Panc1 (cell line): ENCODE measurements around the gene RBMS3. TPM values are rescaled to one million over a fixed set of nuclear protein-coding genes. Genes with fewer than 3 reads are reported as not detected.

Experiments used
- ATAC-seq: fragments of 200-7000 bp; cut with Tn5 transposase; 2 replicates; pipeline ENCODE4 v1.9.1; 2020; ENCODE audit warnings: mild to moderate bottlenecking, moderate library complexity
- BruUV-seq: library from RNA; stranded (reverse); fragments of 400-500 nt; replicated peaks from 2 replicates; lab custom pipeline; 2021; lab: Mats Ljungman, UMichigan
- CTCF ChIA-PET: fragments of 300-600 bp; sonication (Branson Sonifier 250); formaldehyde crosslinking; loops from one replicate; lab custom pipeline; 2022; ENCODE audit warnings: antibody characterized with exemption; lab: Charles Lee
- POLR2A ChIA-PET: fragments of 300-600 bp; sonication (Branson Sonifier 250); formaldehyde crosslinking; loops from one replicate; lab custom pipeline; 2022; ENCODE audit warnings: antibody characterized with exemption; lab: Charles Lee
- DNase-seq: peaks from one replicate; pipeline ENCODE4 v3.0.0-alpha.2; 2010; ENCODE audit warnings: low read depth, low spot score
- H3K27ac ChIP-seq: 2 replicates; pipeline ENCODE4 v1.5.1; 2011; ENCODE audit warnings: mild to moderate bottlenecking, low read length, inconsistent platforms
- H3K27me3 ChIP-seq: fragments of 200-500 bp; sonication (Bioruptor generic); 2 replicates; pipeline ENCODE4 v1.6.0; 2014; ENCODE audit warnings: low read length, inconsistent platforms; ENCODE audit not compliant: control insufficient read depth, insufficient read depth
- H3K36me3 ChIP-seq: fragments of 200-500 bp; sonication (Bioruptor generic); 2 replicates; pipeline ENCODE4 v1.5.1; 2014; ENCODE audit warnings: inconsistent platforms, mild to moderate bottlenecking, low read length, moderate library complexity; ENCODE audit not compliant: control insufficient read depth, insufficient read depth
- H3K4me1 ChIP-seq: 2 replicates; pipeline ENCODE4 v1.5.1; 2011; ENCODE audit warnings: inconsistent platforms, mild to moderate bottlenecking, low read length, moderate library complexity; ENCODE audit not compliant: control insufficient read depth, insufficient read depth
- H3K4me3 ChIP-seq, 2 experiments: 2 replicates each; pipeline ENCODE4 v1.5.1; 2011 to 2012; ENCODE audit warnings: low read depth in 2 of 2, low read length in 2 of 2, mild to moderate bottlenecking in 2 of 2, inconsistent platforms in 1 of 2, moderate library complexity in 1 of 2
- H3K9me3 ChIP-seq: fragments of 200-500 bp; sonication (Bioruptor generic); 2 replicates; pipeline ENCODE4 v1.5.1; 2014; ENCODE audit warnings: low read depth, mild to moderate bottlenecking, inconsistent platforms, low read length, moderate library complexity; ENCODE audit not compliant: control insufficient read depth, insufficient read depth
- POLR2AphosphoS5 ChIP-seq: IDR thresholded peaks from 2 replicates; pipeline ENCODE4 v1.6.1; 2012; ENCODE audit warnings: mild to moderate bottlenecking, low read depth, low read length, moderate library complexity
- SIN3A ChIP-seq: IDR thresholded peaks from 2 replicates; pipeline ENCODE4 v1.6.1; 2012; ENCODE audit warnings: low read depth, mild to moderate bottlenecking, low read length, moderate library complexity, borderline replicate concordance; ENCODE audit not compliant: insufficient read depth
- TCF7L2 ChIP-seq: IDR thresholded peaks from 2 replicates; pipeline ENCODE4 v1.6.1; 2011; ENCODE audit warnings: mild to moderate bottlenecking, low read depth, low read length, inconsistent platforms
- in situ Hi-C: cut with HindIII; loops from 2 replicates; pipeline ENCODE4 v1.10.0; 2016; ENCODE audit warnings: low sequenced_read_pairs, low pct_unique_long_range_greater_than_20kb
- intact Hi-C: fragments of 100-400 bp; cut with micrococcal nuclease; formaldehyde crosslinking; loops from one replicate; pipeline ENCODE4 v1.10.0; 2022; ENCODE audit not compliant: unreplicated experiment
- total RNA-seq: library from RNA; stranded (reverse); gene quantifications from one replicate; pipeline ENCODE4 v1.2.1, GENCODE V29; 2021; ENCODE audit not compliant: unreplicated experiment
- TF ChIP-seq, protein P1 (sequence below): fragments of 450-650 bp; IDR thresholded peaks from 2 replicates; pipeline ENCODE4 v1.5.1; 2017; ENCODE audit warnings: mild to moderate bottlenecking
- TF ChIP-seq, protein P2 (sequence below), 2 experiments: IDR thresholded peaks; 2 replicates each; pipeline ENCODE4 v1.6.1; 2011 to 2012; ENCODE audit warnings: low read depth in 2 of 2, control low read depth in 1 of 2, low read length in 1 of 2, mild to moderate bottlenecking in 1 of 2, moderate library complexity in 1 of 2; ENCODE audit not compliant: insufficient read depth in 1 of 2

RBMS3 gene
- total RNA-seq, 1 experiment from 2014 or later: 1.1 TPM

DNA sequence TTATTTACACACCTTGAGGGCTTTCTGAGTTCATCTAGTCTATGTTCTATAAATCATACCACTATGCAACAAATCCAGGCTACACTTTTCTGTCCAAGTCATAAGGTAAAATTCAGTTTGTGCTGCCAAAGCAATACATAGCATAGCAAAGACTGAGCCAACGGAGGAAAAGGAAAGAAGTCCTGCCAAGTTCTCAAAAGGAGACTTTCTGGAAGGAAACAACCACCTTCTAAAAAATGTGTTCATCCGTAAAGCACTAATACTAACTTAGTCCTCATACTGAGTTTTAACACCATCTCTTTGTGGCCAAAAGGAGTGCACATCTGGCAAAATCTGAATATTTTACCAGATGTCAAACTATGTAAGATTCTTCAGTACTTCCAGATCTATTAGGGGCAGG lies 620.2 kb downstream of the RBMS3 start:
- in situ Hi-C loops: no loop called here
- ATAC-seq: no peak
- no peaks in the 10 kb centered on the region for H3K36me3 ChIP-seq
- no peaks in the 10 kb centered on the region for H3K4me1 ChIP-seq
- TF ChIP-seq, protein P1, sequence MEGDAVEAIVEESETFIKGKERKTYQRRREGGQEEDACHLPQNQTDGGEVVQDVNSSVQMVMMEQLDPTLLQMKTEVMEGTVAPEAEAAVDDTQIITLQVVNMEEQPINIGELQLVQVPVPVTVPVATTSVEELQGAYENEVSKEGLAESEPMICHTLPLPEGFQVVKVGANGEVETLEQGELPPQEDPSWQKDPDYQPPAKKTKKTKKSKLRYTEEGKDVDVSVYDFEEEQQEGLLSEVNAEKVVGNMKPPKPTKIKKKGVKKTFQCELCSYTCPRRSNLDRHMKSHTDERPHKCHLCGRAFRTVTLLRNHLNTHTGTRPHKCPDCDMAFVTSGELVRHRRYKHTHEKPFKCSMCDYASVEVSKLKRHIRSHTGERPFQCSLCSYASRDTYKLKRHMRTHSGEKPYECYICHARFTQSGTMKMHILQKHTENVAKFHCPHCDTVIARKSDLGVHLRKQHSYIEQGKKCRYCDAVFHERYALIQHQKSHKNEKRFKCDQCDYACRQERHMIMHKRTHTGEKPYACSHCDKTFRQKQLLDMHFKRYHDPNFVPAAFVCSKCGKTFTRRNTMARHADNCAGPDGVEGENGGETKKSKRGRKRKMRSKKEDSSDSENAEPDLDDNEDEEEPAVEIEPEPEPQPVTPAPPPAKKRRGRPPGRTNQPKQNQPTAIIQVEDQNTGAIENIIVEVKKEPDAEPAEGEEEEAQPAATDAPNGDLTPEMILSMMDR: no peak
- TF ChIP-seq, protein P2, sequence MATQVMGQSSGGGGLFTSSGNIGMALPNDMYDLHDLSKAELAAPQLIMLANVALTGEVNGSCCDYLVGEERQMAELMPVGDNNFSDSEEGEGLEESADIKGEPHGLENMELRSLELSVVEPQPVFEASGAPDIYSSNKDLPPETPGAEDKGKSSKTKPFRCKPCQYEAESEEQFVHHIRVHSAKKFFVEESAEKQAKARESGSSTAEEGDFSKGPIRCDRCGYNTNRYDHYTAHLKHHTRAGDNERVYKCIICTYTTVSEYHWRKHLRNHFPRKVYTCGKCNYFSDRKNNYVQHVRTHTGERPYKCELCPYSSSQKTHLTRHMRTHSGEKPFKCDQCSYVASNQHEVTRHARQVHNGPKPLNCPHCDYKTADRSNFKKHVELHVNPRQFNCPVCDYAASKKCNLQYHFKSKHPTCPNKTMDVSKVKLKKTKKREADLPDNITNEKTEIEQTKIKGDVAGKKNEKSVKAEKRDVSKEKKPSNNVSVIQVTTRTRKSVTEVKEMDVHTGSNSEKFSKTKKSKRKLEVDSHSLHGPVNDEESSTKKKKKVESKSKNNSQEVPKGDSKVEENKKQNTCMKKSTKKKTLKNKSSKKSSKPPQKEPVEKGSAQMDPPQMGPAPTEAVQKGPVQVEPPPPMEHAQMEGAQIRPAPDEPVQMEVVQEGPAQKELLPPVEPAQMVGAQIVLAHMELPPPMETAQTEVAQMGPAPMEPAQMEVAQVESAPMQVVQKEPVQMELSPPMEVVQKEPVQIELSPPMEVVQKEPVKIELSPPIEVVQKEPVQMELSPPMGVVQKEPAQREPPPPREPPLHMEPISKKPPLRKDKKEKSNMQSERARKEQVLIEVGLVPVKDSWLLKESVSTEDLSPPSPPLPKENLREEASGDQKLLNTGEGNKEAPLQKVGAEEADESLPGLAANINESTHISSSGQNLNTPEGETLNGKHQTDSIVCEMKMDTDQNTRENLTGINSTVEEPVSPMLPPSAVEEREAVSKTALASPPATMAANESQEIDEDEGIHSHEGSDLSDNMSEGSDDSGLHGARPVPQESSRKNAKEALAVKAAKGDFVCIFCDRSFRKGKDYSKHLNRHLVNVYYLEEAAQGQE (IDR thresholded peaks at IDR 0.05; ENCODE audit: insufficient read depth in 1 of 2, low read depth in 2 of 2, low read length in 1 of 2): no peak
- no peak for TF ChIP-seq POLR2AphosphoS5
- no peak for TF ChIP-seq SIN3A
- no peak for TF ChIP-seq TCF7L2
- CTCF ChIA-PET: no interaction called here
- BruUV-seq: no TSS peak
- H3K4me3 ChIP-seq: no peak overlapping the region
- POLR2A ChIA-PET: no interaction called here
- H3K9me3 ChIP-seq: no peaks in the 10 kb centered on the region
- intact Hi-C loops: no loop called here
- no peaks in the 10 kb centered on the region for H3K27me3 ChIP-seq
- no peak for DNase-seq
- H3K27ac ChIP-seq: no peak overlapping the region

DNA sequence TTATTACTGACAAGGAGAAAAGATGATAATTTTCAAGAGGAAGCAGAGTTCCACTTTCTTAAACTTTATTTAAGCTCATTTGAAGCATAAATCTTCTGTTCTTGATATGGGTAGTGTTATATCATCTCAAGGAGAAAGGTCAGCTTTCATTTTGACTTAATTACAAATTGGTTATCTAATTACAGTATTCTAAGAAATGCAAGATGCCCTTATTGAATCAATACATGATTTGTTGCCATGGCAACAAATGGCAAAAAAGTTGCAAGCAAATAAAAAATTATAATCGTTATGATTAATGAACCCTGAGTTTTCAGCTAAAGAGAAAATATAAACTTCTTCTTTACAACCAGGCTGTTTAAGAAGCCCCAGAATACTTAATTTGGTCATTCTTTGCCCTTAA lies 622.7 kb downstream of the RBMS3 start:
- TF ChIP-seq TCF7L2: no peak
- TF ChIP-seq POLR2AphosphoS5: no peak
- TF ChIP-seq, protein P1: no peak
- no peak for TF ChIP-seq SIN3A
- TF ChIP-seq, protein P2 (IDR thresholded peaks at IDR 0.05; ENCODE audit: insufficient read depth in 1 of 2, low read depth in 2 of 2, low read length in 1 of 2): no peak
- no peaks in the 10 kb centered on the region for H3K9me3 ChIP-seq
- no peaks in the 10 kb centered on the region for H3K36me3 ChIP-seq
- CTCF ChIA-PET: no interaction called here
- no TSS peak for BruUV-seq
- POLR2A ChIA-PET: no interaction called here
- no peaks in the 10 kb centered on the region for H3K4me1 ChIP-seq
- no peak for ATAC-seq
- DNase-seq: no peak
- intact Hi-C loops: no loop called here
- in situ Hi-C loops: no loop called here
- no peak overlapping the region for H3K27ac ChIP-seq
- H3K4me3 ChIP-seq: no peak overlapping the region
- H3K27me3 ChIP-seq: no peaks in the 10 kb centered on the region
